ENCODE measurements around the gene HLA-DOA. TPM values are rescaled to one million over a fixed set of nuclear protein-coding genes. Genes with fewer than 3 reads are reported as not detected.

Gene HLA-DOA
- total RNA-seq, 1 donor from 2014 or later, result 0.21 TPM

DNA sequence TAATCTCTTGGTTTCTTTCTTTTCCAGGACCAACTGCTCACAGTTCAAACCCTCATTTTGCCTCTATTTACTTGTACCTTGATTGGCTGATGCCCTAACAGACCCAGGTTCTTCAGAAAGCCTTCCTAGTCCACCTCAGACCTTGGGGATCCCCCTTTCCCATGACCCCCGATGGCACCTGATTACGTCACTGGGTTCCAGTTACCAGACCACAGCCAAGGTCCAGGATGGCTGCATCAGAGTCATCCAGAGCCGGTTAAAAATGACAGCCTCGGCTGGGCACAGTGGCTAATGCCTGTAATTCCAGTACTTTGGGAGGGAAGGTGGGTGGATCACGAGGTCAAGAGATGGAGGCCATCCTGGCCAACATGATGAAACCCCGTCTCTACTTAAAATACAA lies 4.5 kb downstream of the HLA-DOA start:
- H3K36me3 Mint-ChIP-seq (ENCODE audit: low read depth), result no peaks in the 10 kb centered on the region
- no peak overlapping the region for H3K4me3 Mint-ChIP-seq
- DNase-seq, result no peak
- H3K27me3 Mint-ChIP-seq, result peaks cover 31% of the 10 kb centered on the region
- intact Hi-C loops (cut with micrococcal nuclease), result no loop called here
- H3K4me1 Mint-ChIP-seq, result peaks cover 12% of the 10 kb centered on the region
- H3K9me3 Mint-ChIP-seq, result no peaks in the 10 kb centered on the region
- no peak overlapping the region for H3K27ac Mint-ChIP-seq

DNA sequence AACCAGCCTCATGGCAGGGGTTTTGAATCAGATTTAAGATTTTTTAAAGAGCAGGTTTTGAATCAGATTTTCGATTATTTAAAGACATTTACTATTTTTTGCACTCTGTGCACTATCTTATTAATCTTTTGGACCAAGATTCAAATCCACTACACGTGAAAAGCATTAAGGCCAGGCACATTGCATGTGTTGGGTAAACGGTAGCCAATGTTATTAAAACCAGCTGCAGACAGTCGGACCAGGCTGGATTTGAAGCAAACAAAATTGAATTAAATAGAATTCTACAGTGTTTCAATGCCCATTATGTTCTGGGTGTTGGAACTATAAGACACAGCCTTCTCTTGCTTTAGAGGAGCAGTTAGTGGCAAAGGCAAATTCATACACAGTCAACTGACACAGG lies 7.7 kb downstream of the HLA-DOA start:
- no peak overlapping the region for H3K4me3 Mint-ChIP-seq
- no peaks in the 10 kb centered on the region for H3K36me3 Mint-ChIP-seq (ENCODE audit: low read depth)
- H3K27ac Mint-ChIP-seq, result no peak overlapping the region
- intact Hi-C loops (cut with micrococcal nuclease), result no loop called here
- peaks cover 32% of the 10 kb centered on the region for H3K27me3 Mint-ChIP-seq
- no peaks in the 10 kb centered on the region for H3K9me3 Mint-ChIP-seq
- DNase-seq, result no peak
- peaks cover 6% of the 10 kb centered on the region for H3K4me1 Mint-ChIP-seq

- Mint-ChIP-seq H3K4me1 (peaks cover 6% of the 10 kb centered on the region), H3K4me3 (no peak overlapping the region), H3K27me3 (peaks cover 40% of the 10 kb centered on the region), H3K36me3 (ENCODE audit: low read depth) (no peaks in the 10 kb centered on the region), H3K27ac (peak overlapping the region; percentile 17), H3K9me3 (no peaks in the 10 kb centered on the region)
- intact Hi-C loops (cut with micrococcal nuclease), result no loop called here
- peak; percentile 79 for DNase-seq
These were observed 9.3 kb downstream of the HLA-DOA start for GRCh38 chr6:33000055-33000454.

DNA sequence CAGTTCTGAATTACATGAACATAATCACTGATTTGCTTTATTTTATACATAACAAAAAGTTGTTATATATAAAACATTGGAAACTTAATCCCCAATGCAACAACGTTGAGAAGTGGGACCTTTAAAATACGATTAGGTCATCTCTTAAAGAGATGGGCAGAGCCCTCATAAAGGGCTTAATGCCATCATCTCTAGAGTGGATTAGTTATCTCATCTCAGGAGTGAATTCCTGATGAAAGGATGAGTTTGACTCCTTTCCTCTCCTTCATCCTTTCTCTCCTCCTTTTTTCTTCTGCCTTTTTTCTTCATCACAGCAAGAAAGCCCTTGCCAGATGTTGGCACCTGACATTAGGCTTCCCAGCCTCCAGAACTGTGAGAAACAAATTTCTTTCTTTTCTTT lies 13.9 kb downstream of the HLA-DOA start:
- Mint-ChIP-seq H3K27me3 (peaks cover 41% of the 10 kb centered on the region), H3K9me3 (no peaks in the 10 kb centered on the region), H3K4me3 (no peak overlapping the region), H3K36me3 (ENCODE audit: low read depth) (no peaks in the 10 kb centered on the region), H3K4me1 (peaks cover 6% of the 10 kb centered on the region), H3K27ac (no peak overlapping the region)
- no peak for DNase-seq
- intact Hi-C loops (cut with micrococcal nuclease), result no loop called here

DNA sequence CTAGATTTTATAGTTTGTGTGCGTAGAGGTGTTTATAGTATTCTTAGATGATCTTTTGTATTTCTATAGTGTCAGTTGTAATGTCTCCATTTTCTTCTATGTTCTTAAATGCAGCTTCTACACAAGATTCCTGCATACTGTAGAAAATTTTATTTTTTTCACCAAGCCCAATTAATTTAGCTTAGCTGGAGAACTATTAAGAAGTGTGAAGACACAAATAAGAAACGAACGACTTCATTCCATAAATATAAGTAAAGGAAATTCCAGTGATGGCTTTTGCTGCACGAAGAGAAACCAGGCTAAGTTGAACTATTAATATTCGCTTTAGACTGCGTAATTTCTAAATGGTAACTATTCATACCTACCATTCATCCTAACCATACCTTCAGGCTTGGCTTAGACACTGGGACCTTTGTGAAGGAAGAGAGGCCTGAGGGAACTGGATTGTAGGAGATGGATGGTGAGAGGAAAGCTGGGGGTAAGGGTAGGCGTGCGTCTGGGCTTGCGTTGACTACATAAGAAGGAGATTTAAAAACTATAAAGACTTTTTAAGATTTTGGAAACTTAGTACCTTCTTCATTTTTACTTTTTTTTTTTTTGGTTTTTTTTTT lies 15.9 kb downstream of the HLA-DOA start:
- no peak for DNase-seq
- H3K4me1 Mint-ChIP-seq, result peaks cover 2% of the 10 kb centered on the region
- H3K27me3 Mint-ChIP-seq, result peaks cover 35% of the 10 kb centered on the region
- no peaks in the 10 kb centered on the region for H3K36me3 Mint-ChIP-seq (ENCODE audit: low read depth)
- intact Hi-C loops (cut with micrococcal nuclease), result no loop called here
- no peaks in the 10 kb centered on the region for H3K9me3 Mint-ChIP-seq
- no peak overlapping the region for H3K27ac Mint-ChIP-seq
- no peak overlapping the region for H3K4me3 Mint-ChIP-seq

DNA sequence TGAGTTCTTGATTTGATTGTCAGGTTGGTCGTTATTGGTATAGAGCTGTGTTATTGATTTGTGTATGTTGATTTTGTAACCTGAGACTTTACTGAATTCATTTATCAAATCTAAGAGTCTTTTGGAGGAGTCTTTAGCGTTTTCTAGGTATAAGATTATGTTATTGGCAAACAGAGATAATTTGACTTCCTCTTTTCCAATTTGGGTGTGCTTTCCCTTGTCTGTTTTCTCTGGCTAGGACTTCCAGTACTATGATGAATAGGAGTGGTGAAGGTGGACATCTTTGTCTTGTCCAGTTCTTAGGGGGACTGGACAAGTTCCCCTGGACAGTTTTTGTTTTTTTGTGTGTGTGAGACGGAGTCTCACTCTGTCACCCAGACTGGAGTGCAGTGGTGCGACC lies 17.4 kb downstream of the HLA-DOA start:
- Mint-ChIP-seq H3K27me3 (peaks cover 28% of the 10 kb centered on the region), H3K4me1 (peaks cover 7% of the 10 kb centered on the region), H3K4me3 (no peak overlapping the region), H3K27ac (no peak overlapping the region), H3K9me3 (no peaks in the 10 kb centered on the region), H3K36me3 (ENCODE audit: low read depth) (no peaks in the 10 kb centered on the region)
- no peak for DNase-seq
- intact Hi-C loops (cut with micrococcal nuclease), result no loop called here

GRCh38 chr6:32989368-32989767 lies 20.0 kb downstream of the HLA-DOA start:
- Mint-ChIP-seq H3K9me3 (no peaks in the 10 kb centered on the region), H3K36me3 (ENCODE audit: low read depth) (no peaks in the 10 kb centered on the region), H3K4me1 (peaks cover 13% of the 10 kb centered on the region), H3K27ac (peak overlapping the region; percentile 46), H3K27me3 (peaks cover 23% of the 10 kb centered on the region), H3K4me3 (no peak overlapping the region)
- DNase-seq, result no peak
- intact Hi-C loops (cut with micrococcal nuclease), result no loop called here

DNA sequence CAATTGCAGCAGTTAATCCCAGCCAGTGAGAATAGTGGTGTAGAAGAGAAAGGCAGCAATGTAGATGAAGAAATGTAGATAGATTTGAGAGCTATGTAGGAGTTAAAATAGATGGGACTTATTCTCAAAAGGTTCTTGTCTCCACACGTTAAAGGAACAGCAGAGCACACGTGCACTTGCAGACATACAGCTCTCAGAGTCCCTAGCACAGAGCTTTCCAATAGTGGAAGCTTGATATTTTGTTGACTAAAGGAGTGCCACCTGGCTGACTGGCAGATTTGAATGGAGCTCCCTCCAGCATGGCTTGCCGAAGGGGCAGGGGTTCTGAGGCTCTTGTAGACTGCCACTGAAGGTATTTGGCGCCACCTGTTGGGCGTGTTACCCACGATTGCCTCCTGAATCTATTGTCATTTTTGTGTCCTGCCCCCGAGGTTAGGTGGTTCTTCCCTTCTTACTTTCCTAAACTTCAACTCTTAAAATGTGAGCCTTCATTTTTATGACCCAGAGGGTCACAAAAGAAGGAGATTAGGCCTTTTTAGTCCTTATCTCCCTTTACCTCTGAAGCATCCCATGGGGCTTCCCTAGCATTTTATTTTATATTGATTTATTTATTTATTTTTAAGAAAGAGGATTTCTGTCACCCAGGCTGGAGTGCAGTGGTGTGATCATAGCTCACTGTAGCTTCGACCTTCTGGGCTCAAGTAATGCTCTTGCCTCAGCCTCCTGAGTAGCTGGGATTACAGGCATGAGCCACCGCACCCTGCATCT lies 24.6 kb downstream of the HLA-DOA start:
- Mint-ChIP-seq H3K4me3 (no peak overlapping the region), H3K27ac (peak overlapping the region; percentile 22), H3K4me1 (peaks cover 16% of the 10 kb centered on the region), H3K36me3 (ENCODE audit: low read depth) (peaks cover 24% of the 10 kb centered on the region), H3K27me3 (peaks cover 4% of the 10 kb centered on the region), H3K9me3 (no peaks in the 10 kb centered on the region)
- peak; percentile 96 for DNase-seq
- intact Hi-C loops (cut with micrococcal nuclease), result loop anchor here (1.0 to 2.0 kb wide), 3 partner anchors 18 to 100 kb away; no protein-coding TSS in a partner anchor

DNA sequence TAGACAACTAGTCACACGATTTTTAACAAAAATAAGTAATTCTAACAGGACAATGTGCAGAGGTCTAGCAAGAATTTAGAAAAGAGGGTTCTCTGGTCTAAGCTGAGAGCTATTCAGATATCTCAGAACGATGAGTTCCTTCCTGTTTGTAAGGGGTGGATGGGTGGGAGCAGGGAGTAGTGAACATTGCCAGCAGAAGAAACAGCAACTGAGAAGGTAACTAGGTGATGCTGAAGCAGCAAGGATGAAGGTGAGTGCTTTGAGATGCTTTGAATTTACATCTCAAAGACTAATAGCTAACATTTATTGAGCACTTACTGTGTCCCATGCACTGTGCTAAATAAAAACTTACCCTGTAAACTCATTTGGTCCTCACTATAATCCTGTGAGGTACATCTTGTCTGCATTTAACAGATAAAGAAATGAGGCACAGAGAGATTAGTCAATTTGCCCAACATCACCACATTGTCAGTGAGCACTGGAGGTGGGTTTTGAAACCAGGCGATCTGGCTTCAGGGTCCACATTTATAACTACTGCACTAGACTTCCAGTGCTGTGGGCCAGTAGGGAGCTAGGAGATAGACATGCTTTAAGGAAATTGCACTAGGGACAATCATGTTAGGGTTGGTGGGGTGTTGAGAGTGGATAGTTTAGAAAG lies 25.3 kb downstream of the HLA-DOA start:
- Mint-ChIP-seq H3K4me3 (no peak overlapping the region), H3K27me3 (peaks cover 4% of the 10 kb centered on the region), H3K36me3 (ENCODE audit: low read depth) (peaks cover 31% of the 10 kb centered on the region), H3K27ac (peak overlapping the region; percentile 26), H3K9me3 (no peaks in the 10 kb centered on the region), H3K4me1 (peaks cover 17% of the 10 kb centered on the region)
- DNase-seq, result peak; percentile 58
- intact Hi-C loops (cut with micrococcal nuclease), result loop anchor here (1.0 to 2.0 kb wide), 3 partner anchors 10 to 99 kb away; no protein-coding TSS in a partner anchor

GRCh38 chr6:32983493-32983848 lies 25.9 kb downstream of the HLA-DOA start:
- Mint-ChIP-seq H3K4me1 (peaks cover 20% of the 10 kb centered on the region), H3K9me3 (no peaks in the 10 kb centered on the region), H3K4me3 (no peak overlapping the region), H3K36me3 (ENCODE audit: low read depth) (peaks cover 38% of the 10 kb centered on the region), H3K27ac (peak overlapping the region; percentile 26), H3K27me3 (peaks cover 4% of the 10 kb centered on the region)
- DNase-seq, result no peak
- intact Hi-C loops (cut with micrococcal nuclease), result loop anchor here (1.0 kb wide), 1 partner anchor 9 kb away; no protein-coding TSS in a partner anchor

DNA sequence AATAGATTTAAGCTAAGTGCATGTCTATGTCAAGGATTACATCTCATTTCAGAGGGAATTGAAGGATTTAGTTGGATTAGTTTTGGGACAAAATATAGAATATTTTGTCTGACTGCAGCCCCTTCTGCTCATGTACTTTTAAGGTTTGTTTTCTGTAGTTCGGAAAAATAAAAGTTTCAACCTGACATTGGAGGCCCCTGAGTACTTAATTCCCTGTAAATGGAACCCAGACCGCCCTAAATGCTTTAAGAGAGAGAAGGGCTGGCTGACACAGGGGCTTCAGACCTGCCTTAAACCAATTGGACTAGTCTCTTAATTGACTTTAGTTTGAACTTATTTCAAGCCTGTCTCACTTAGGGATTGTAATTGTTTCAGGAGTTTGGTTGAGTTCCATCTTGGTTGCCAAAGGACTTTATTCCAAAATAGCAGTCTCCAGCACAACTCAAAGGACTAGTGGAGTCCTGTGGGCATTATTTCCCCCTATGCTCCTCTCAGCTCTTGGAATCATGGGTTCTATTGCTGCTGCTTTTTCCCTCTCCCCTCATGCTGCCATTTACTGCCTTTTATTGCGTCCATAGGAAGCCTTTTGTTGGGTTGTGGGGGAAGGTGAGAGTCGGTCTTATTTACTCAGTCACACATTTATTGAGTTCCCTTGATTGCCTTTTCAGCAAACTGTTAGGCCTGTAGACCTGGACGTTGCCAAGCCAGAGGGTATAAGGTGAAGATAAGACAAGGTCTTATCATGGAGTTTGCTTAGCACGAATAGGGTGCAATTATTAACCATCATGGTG lies 26.5 kb downstream of the HLA-DOA start:
- peaks cover 43% of the 10 kb centered on the region for H3K36me3 Mint-ChIP-seq (ENCODE audit: low read depth)
- no peak overlapping the region for H3K4me3 Mint-ChIP-seq
- peak; percentile 58 for DNase-seq
- H3K27ac Mint-ChIP-seq, result no peak overlapping the region
- H3K4me1 Mint-ChIP-seq, result peaks cover 24% of the 10 kb centered on the region
- H3K9me3 Mint-ChIP-seq, result no peaks in the 10 kb centered on the region
- H3K27me3 Mint-ChIP-seq, result peaks cover 4% of the 10 kb centered on the region
- intact Hi-C loops (cut with micrococcal nuclease), result loop anchor here (1.0 kb wide), 1 partner anchor 9 kb away; no protein-coding TSS in a partner anchor

DNA sequence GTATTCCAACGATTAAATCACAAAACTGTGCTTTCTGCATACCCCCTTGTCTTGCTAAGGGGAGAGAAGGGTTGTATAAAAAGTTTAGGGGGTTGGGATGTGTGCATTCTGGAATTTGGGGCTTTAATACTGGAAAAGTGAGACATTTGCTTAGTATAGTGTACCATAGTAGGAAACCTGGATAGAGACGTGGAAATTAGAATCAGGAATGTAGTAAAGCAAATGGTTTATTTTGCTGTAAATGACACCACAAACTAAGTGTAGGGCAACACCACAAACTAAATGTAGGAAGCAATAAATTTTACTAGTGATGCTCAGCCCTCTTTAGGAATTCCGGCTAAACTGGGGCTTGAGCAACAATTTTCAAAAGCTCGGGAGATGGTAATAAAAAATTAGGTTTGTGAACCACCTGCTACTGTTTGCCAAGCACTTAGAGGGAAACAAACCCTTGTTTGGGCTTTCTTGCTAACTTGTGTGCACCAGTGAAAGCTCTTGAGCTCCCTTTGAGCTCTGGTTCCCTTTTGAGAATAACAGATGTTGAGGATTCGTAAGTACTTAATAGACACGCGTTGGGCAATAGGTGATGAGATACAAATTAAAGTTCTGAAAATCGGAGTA lies 27.2 kb downstream of the HLA-DOA start:
- Mint-ChIP-seq H3K9me3 (no peaks in the 10 kb centered on the region), H3K27ac (no peak overlapping the region), H3K4me1 (peaks cover 28% of the 10 kb centered on the region), H3K27me3 (peaks cover 4% of the 10 kb centered on the region), H3K4me3 (no peak overlapping the region), H3K36me3 (ENCODE audit: low read depth) (peaks cover 50% of the 10 kb centered on the region)
- peak; percentile 55 for DNase-seq
- intact Hi-C loops (cut with micrococcal nuclease), result no loop called here

GRCh38 chr6:32980488-32981038 lies 28.8 kb downstream of the HLA-DOA start:
- intact Hi-C loops (cut with micrococcal nuclease), result no loop called here
- Mint-ChIP-seq H3K27me3 (no peaks in the 10 kb centered on the region), H3K4me3 (no peak overlapping the region), H3K9me3 (no peaks in the 10 kb centered on the region), H3K4me1 (peaks cover 41% of the 10 kb centered on the region), H3K27ac (peak overlapping the region; percentile 22), H3K36me3 (ENCODE audit: low read depth) (peaks cover 67% of the 10 kb centered on the region)
- DNase-seq, result peak; percentile 56

All from activated CD4-positive, alpha-beta T cell treated with anti-CD3 and anti-CD28 coated beads, Interleukin-2, amount 10 ng/mL, durations not matched to agents 24 days and 14 days (primary cell).